Glomerular endothelial cell (primary cell): ENCODE measurements around the gene FYN. TPM values are rescaled to one million over a fixed set of nuclear protein-coding genes. Genes with fewer than 3 reads are reported as not detected.
A peak's percentile ranks its signal among the peaks of the same experiment; 100 is the strongest.

Experiments
- DNase-seq: peaks from one replicate; pipeline ENCODE4 v3.0.0-alpha.2; 2011; ENCODE audit warnings: low read depth, low spot score; ENCODE audit errors: extremely low read depth
- total RNA-seq: library from RNA; depleted of rRNA; stranded (reverse); fragments of >200 nt; gene quantifications from 2 replicates; pipeline ENCODE4 v1.2.3, GENCODE V29; 2015

FYN gene
- total RNA-seq, 1 donor from 2014 or later: 208 TPM

DNA sequence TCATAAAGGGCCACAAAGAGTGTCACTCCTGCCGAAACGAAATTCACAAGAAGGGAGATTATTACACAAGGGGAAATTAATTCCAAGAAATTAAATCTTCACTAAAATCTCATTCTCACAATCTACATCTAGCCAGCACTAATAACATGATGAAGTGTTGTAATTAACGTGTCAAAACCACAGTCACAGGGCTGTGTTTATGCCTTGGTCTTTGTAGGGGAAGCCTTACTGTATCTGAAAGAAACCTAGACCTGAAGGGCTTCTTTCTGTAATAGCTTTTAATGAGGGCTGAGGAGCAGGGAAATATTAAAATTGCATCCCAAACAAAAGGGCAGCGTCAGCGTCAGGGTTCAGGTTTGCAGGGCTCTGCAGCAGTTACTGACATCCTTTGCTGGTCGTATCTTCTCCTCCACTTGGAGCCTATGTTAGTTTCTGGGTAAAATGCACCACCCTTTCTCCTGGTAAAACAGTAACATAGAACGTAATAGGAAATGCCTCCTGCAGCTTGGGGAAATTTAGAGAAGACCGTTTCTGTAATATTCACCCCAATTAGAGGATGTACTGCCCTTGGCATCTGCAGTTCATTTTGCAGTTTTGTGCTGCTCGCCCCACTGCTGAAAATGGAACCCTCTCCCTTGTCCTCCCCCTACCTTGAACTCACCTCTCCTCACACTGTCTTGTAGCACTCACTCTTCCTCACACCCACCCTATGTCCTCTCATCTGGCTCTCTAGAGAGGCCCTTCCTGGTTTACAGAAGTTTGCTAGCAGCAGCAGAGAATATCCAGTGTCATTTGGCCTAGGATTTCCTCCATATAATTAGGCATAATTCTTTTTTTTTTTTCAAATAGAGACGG lies 158.6 kb downstream of the FYN start:
- no peak for DNase-seq

GRCh38 chr6:111713811-111714210 lies 159.4 kb downstream of the FYN start:
- DNase-seq: no peak

DNA sequence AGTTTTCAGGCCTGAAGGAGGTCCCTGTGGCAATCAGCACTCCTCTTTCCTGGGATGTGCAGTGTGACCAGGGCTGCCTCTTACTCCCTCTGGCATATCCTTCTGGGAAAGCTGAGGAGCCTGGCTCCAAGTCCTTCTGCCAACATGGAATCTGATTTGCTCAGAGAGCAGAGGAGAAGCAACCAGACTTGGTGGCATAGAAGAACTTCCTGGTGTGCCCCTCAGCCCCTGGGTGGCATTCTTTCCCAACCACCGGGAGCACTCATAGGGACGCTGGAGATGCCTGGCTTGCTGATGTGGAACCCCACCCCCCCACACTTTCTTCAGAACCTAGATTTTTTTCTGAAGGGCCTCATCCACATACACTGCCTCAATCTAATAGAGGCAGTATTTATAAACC lies 160.0 kb downstream of the FYN start:
- DNase-seq: no peak

DNA sequence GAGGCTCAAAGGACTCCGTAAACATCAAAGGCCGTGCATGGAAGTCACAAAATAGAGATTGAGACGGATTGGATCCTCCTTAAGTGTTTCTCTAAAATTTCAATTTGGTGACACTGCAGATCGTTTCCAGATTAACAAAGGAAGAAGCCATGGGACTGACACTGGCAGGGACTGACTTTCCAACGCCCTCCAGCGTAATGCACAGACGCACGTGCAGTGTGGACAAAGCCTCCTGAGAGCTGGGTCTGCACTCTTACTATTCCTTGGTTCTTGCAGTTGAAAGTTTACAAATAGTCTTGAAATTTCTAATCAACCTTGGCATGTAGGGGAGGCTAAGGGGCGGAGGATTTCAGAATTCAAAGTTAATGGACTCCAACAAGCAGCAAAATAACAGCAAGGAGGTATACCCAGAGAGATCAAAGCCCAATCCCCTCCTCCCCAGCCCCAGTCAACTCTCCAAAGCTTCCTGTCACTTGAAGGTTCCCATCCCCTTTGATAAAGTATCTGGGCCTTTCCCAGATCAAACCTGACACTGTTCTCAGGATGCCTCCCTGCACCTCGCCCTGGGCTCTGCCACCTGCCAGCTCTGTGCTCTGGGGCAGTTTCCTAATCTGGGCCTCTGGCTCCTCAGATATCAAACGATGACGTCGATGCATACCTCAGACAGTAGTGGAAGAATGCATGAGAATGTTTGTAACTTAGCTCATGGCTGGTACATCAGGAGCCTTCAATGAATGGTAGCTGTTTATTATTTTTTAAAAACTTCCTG lies 161.1 kb downstream of the FYN start:
- DNase-seq: no peak

DNA sequence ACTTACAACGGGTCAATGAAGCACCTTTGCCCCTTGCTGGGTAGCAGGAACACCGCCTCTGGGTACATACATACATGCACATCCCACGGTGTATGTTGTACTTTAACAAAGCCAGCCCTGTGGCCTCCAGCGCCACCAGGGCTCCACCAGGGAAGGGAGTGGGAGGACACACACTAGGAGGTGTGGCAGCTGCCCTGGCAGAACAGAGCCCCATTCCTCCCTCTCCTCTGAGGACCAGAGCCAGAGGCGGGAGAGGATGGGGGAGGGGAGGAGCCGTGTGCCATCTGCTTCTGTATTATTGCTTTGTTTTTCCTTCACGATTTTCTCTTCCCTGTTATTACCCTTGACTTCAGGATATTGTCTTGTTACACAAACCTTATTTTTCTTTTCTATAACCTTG lies 161.8 kb downstream of the FYN start:
- no peak for DNase-seq

DNA sequence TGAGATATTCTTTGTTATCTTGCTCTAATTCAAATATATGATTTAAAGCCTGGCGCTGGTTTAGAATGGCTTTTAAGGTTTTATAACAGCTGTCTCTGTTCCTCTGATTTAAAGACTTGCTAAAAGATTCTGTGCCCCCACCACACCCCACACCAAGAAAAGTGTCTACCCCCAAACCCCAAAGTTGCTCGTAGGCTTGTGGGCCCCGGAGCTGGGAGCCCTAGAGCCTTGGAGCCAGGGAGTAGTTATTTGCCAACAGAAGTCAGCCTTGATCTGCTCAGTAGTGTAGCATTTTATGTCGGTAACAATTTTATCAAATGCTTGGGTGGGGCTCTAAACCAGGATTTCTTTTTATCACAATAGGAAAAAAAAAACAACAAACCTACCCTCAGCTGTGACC lies 162.3 kb downstream of the FYN start:
- DNase-seq: no peak

DNA sequence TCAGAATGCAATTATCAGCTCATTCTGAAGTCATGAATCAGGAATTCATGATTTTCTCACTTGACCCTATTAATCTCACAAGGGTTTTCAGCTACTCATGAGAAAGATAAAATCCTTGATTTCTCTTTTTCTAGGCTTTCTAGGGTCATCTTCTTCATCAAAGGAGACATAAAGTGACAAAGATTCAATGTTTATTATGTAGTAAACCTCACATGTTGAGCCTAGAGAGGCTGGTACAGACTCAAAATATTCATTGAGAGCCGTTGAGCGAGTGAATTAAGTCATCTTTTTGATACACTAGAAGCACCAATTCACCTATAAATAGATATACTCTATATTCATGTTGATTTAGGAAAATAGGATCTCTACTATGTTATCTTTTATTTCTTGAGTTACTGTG lies 162.8 kb downstream of the FYN start:
- no peak for DNase-seq

DNA sequence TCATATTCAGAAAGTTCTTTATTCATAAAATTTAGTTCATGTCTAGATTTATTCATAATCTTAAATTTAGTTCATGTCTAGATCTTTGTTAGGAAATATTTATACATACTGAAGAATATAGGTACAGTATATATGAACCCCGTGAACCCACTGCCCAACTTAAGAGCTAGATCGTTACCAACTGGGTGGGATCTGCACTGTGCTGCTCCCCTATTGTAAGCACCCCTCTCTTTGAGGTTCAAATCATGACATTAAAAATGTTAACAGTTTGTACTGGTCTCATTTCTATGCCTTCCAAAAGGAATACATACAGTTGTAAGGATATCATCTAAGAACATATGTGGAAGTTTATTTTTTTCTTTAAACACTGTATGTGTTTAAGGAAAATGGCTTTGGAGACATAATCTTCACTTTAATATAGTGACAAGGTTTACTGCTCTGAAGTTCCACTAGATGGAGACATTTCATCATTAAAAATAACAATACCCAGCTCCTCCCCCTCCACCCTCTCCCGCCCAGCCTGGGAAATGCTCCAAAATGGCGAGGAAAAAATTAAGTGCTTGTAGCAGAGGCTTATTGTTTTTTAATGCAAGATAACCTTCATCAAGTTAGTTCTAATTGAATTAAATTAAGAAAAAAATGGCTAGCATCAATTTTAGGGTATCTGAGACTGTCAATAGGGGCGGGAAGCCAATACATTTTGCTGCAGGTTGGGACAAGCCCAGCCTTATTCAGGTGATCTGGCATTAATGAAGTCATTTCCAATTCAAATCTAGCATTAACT lies 163.4 kb downstream of the FYN start:
- peak; percentile 48 for DNase-seq

DNA sequence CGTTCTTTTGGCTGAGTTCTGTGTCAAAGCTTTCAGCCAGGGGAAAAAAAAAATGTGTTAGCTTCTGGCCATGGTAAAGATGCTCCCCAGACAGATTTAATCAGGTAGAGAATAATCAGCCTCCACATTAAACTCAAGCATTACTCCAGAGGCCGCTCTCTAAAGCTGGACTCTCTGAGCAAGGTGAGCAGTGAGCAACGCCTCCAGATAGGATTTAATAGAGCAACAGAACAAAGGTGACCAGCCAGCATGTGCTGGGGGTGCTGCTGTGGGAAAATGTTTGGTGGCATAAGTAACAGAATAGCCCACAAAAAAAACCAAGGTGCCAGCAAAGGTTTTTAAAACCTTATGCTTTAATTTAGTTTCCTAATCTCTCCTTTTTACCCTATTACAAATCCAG lies 164.1 kb downstream of the FYN start:
- no peak for DNase-seq

GRCh38 chr6:111707773-111708172 lies 165.5 kb downstream of the FYN start:
- no peak for DNase-seq

DNA sequence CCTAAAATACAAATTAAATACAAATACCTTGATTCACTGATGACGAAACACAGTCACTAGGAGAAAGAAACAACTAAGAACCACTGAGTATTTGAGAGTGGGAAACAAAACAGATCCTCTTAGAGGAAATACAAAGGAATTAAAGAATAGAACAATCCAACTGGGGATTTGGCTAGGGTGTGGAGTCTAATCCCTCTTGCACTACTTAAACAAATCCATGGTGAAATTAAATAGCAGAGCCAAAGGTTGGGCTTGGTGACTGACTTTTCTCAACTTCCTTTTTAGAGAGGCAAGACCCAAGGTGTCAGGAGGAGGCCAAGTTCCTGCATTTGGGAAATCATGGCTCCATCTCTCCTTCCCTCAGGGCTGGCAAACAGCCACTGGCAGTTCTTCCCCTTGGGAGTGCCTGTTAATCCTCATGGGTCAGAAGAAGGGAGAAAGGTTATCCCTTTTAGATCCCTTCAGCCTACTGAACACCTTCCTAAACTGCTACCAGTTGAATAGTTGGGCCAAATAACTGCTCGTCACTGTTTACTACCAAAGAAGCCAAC lies 166.3 kb downstream of the FYN start:
- DNase-seq: no peak

DNA sequence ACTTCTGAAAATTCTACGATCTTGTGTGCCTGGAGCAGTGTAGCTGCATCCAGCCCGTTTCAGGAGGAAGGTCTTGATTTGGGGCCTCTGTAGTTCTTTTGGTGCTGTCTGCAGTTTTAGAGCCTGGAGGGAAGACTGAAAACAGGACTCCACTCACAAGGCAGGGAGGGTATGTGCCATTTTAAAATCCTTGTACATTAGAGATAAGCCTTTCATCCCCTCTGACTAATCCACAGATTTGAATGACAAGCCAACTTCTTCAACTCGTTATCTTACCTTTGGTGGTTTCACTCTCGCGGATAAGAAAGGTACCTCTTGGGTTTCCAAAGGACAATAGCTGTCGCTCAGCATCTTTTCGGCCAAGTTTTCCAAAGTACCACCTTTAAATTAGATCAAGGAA lies 169.5 kb downstream of the FYN start:
- no peak for DNase-seq

- DNase-seq: no peak
These were observed 171.0 kb downstream of the FYN start for GRCh38 chr6:111702268-111702667.

DNA sequence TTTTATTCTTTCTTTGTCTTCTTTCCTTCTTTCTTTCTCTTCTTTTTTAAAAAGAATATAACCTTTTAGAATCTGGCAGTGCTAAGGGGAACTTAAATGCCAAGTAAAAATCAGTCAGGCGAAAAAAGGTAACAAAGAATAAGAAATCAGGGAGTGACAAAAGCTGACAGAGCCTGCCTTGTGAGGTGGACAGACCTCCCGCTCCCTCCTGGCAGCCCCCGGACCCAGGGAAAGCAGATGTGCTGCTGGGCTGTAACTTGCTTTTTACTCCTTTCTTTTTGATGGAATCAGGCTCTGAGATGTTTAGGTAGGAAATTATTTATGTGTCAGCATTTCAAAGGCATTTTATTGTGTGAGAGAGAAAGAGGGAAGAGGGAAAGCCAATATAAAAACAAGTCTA lies 172.1 kb downstream of the FYN start:
- no peak for DNase-seq

- no peak for DNase-seq
These were observed 173.0 kb downstream of the FYN start for GRCh38 chr6:111700135-111700690.

DNA sequence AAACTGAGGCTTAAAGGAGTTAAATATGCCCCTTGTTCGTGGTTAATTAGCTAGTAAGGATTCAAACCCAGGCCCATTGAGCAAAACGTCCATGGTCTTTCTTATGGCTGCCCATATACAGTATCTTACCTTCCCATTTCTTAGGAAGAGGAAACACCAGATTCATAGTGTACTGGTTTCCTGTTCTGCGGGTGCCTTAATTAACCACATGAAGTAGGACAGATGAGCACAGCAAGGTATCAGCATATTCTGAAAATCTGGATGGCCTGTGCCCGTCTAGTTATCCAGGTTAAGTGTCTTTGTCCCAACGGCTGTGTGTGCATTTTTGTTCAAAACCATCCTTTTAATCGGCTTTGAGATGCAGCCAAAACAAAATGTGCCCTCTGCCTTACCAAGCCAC lies 174.1 kb downstream of the FYN start:
- no peak for DNase-seq

GRCh38 chr6:111696814-111697213 lies 176.4 kb downstream of the FYN start:
- no peak for DNase-seq

- DNase-seq: no peak
These were observed 180.7 kb downstream of the FYN start for GRCh38 chr6:111692327-111693164.

GRCh38 chr6:111691345-111692225 lies 181.7 kb downstream of the FYN start:
- no peak for DNase-seq
